ENCODE data around the gene RERE.

DNA sequence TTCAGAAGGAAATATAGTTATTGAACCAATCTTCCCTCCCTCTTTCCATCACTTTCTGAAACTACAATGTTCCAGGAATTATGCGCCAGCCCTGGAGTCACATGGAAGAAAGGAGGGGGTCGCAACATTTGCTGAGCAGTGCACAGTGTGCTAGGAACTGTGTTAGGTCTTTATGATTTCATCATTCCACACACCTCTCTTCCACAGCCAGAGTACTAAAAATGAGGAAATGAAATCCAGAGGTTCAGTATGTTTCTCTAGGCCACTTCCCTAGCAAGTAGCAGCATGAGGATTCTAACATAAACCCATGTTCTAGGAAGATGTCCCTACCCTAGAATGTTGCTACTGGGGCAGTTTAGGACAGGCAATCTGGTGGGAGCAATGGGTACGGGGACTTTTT is 341.4 kb downstream of the RERE start:
- TF ChIP-seq, protein P1, sequence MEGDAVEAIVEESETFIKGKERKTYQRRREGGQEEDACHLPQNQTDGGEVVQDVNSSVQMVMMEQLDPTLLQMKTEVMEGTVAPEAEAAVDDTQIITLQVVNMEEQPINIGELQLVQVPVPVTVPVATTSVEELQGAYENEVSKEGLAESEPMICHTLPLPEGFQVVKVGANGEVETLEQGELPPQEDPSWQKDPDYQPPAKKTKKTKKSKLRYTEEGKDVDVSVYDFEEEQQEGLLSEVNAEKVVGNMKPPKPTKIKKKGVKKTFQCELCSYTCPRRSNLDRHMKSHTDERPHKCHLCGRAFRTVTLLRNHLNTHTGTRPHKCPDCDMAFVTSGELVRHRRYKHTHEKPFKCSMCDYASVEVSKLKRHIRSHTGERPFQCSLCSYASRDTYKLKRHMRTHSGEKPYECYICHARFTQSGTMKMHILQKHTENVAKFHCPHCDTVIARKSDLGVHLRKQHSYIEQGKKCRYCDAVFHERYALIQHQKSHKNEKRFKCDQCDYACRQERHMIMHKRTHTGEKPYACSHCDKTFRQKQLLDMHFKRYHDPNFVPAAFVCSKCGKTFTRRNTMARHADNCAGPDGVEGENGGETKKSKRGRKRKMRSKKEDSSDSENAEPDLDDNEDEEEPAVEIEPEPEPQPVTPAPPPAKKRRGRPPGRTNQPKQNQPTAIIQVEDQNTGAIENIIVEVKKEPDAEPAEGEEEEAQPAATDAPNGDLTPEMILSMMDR (IDR thresholded peaks at IDR 0.05): no peak
- TF ChIP-seq POLR2A (IDR thresholded peaks at IDR 0.05): no peak

All from body of pancreas (tissue), 4 donors.